CD4-positive, alpha-beta T cell (primary cell): ENCODE data around the gene PLXNB1. TPM values are rescaled to one million over a fixed set of nuclear protein-coding genes. Genes with fewer than 3 reads are reported as not detected.

Experiments used
- ATAC-seq: fragments of 200-7000 bp; cut with Tn5 transposase; one replicate; pipeline ENCODE4 v1.10.0; 2022; ENCODE audit warnings: mild to moderate bottlenecking; ENCODE audit not compliant: poor library complexity
- CTCF ChIA-PET: fragments of 350-600 bp; sonication (Branson Sonifier 250); formaldehyde crosslinking; loops from one replicate; lab custom pipeline; 2021; ENCODE audit warnings: antibody characterized with exemption, inconsistent platforms; lab: Charles Lee
- POLR2A ChIA-PET: fragments of 350-600 bp; sonication (Branson Sonifier 250); formaldehyde crosslinking; loops from one replicate; lab custom pipeline; 2021; ENCODE audit warnings: antibody characterized with exemption, inconsistent platforms; lab: Charles Lee
- DNase-seq, 14 experiments: peaks; one replicate each; pipeline ENCODE4 v3.0.0-alpha.2; 2013 to 2020; ENCODE audit warnings: mixed read lengths in 2 of 14
- H3K27ac ChIP-seq, 2 donors: one replicate each; pipeline versions ENCODE4 v1.5.1 to v1.7.0; 2013; ENCODE audit warnings: low read length in 2 of 2, low read depth in 1 of 2, mild to moderate bottlenecking in 1 of 2
- H3K27me3 ChIP-seq, 2 experiments: 1 replicate in 1 of 2; 2 replicates in 1 of 2; pipeline versions ENCODE4 v1.6.1 to v1.7.0; 2013; ENCODE audit warnings: low read length in 2 of 2, control low read depth in 1 of 2, mild to moderate bottlenecking in 1 of 2, moderate library complexity in 1 of 2; ENCODE audit not compliant: insufficient read depth in 2 of 2, control insufficient read depth in 1 of 2
- H3K36me3 ChIP-seq: one replicate; pipeline ENCODE4 v1.6.1; 2013; ENCODE audit warnings: low read length, control low read depth; ENCODE audit not compliant: insufficient read depth
- H3K4me1 ChIP-seq: one replicate; pipeline ENCODE4 v1.6.1; 2013; ENCODE audit warnings: low read length, control low read depth; ENCODE audit not compliant: insufficient read depth
- H3K4me3 ChIP-seq: one replicate; pipeline ENCODE4 v1.5.1; 2013; ENCODE audit warnings: mild to moderate bottlenecking, low read length, moderate library complexity
- H3K9me3 ChIP-seq, 2 experiments: 1 replicate in 1 of 2; 2 replicates in 1 of 2; pipeline versions ENCODE4 v1.6.1 to v1.7.0; 2013; ENCODE audit warnings: low read length in 2 of 2, mild to moderate bottlenecking in 2 of 2, control low read depth in 1 of 2, moderate library complexity in 1 of 2; ENCODE audit not compliant: control insufficient read depth in 1 of 2, insufficient read depth in 1 of 2
- H3K27ac Mint-ChIP-seq: one replicate; pipeline ENCODE4 v1.8.0; 2020; ENCODE audit warnings: mixed read lengths
- H3K27me3 Mint-ChIP-seq: one replicate; pipeline ENCODE4 v1.8.0; 2021; ENCODE audit warnings: mixed read lengths
- H3K36me3 Mint-ChIP-seq: one replicate; pipeline ENCODE4 v1.8.0; 2021; ENCODE audit warnings: low read depth, mixed read lengths
- H3K4me1 Mint-ChIP-seq: one replicate; pipeline ENCODE4 v1.8.0; 2021; ENCODE audit warnings: low read depth, mixed read lengths
- H3K4me3 Mint-ChIP-seq: one replicate; pipeline ENCODE4 v1.8.0; 2020; ENCODE audit warnings: mild to moderate bottlenecking, mixed read lengths
- H3K9me3 Mint-ChIP-seq: one replicate; pipeline ENCODE4 v1.8.0; 2020; ENCODE audit warnings: mixed read lengths
- CTCF ChIP-seq: fragments of 200-600 bp; IDR thresholded peaks from one replicate; pipeline ENCODE4 v1.8.0; 2022; ENCODE audit warnings: antibody characterized with exemption, mild to moderate bottlenecking
- intact Hi-C, 2 experiments: fragments of 100-400 bp; cut with DNase I in 1 of 2; cut with micrococcal nuclease in 1 of 2; formaldehyde crosslinking; loops; one replicate each; pipeline versions ENCODE4 v1.15.1 to v1.9.0; 2023 to 2025; cut with DNase I, micrococcal nuclease
- total RNA-seq, 174 experiments: library from RNA in 2 of 174; stranded (reverse) in 2 of 174; gene quantifications; one replicate each; pipeline ENCODE4 v1.2.3 and lab custom pipeline; 2021 to 2026

The PLXNB1 gene
- total RNA-seq, 2 experiments from 2014 or later: 1.1 to 2.0 TPM

- no peak for DNase-seq
- CTCF ChIA-PET: interaction anchor here (0.9 to 2.5 kb wide), 4 partner anchors 26 to 91 kb away, joined by 3 to 13 read pairs (median 3); no protein-coding TSS in a partner anchor
- Histone ChIP-seq H3K27me3 (no peaks in the 10 kb centered on the region), H3K27ac (peak overlapping the region; percentile 94), H3K36me3 (peaks cover 41% of the 10 kb centered on the region), H3K9me3 (no peaks in the 10 kb centered on the region), H3K4me3 (peak overlapping the region; percentile 72), H3K4me1 (peaks cover 73% of the 10 kb centered on the region)
- Mint-ChIP-seq H3K9me3 (no peaks in the 10 kb centered on the region), H3K27ac (peak overlapping the region; percentile 94), H3K4me3 (peak overlapping the region; percentile 87), H3K36me3 (peaks cover 44% of the 10 kb centered on the region), H3K4me1 (peaks cover 50% of the 10 kb centered on the region), H3K27me3 (no peaks in the 10 kb centered on the region)
- TF ChIP-seq CTCF: no peak
- POLR2A ChIA-PET: interaction anchor here (1.0 to 3.6 kb wide), 14 partner anchors 12 to 168 kb away, joined by 3 to 26 read pairs (median 6); partner anchors contain the start of genes ATRIP, CCDC51, PFKFB4 and SHISA5
- ATAC-seq: no peak
- intact Hi-C loops: loop anchor here in 1 of 2 experiments (2.0 to 10.0 kb wide), 3 partner anchors 40 to 188 kb away; no protein-coding TSS in a partner anchor
Observed at GRCh38 chr3:48467110-48467454, 37.2 kb upstream of the PLXNB1 start.

- no peaks in the 10 kb centered on the region for H3K27me3 ChIP-seq
- peak; percentile 54 for ATAC-seq
- no peaks in the 10 kb centered on the region for H3K9me3 ChIP-seq
- ChIA-PET CTCF (interaction anchor here (0.9 to 2.5 kb wide), 5 partner anchors 26 to 91 kb away, joined by 3 to 13 read pairs (median 3); no protein-coding TSS in a partner anchor), POLR2A (interaction anchor here (0.6 to 3.6 kb wide), 16 partner anchors 12 to 1770 kb away, joined by 3 to 26 read pairs (median 4); partner anchors contain the start of genes ATRIP, CCDC51, PFKFB4 and SHISA5)
- Mint-ChIP-seq H3K27me3 (no peaks in the 10 kb centered on the region), H3K36me3 (peaks cover 44% of the 10 kb centered on the region), H3K4me1 (peaks cover 50% of the 10 kb centered on the region), H3K4me3 (peak overlapping the region; percentile 87), H3K9me3 (no peaks in the 10 kb centered on the region), H3K27ac (peak overlapping the region; percentile 94)
- peaks cover 68% of the 10 kb centered on the region for H3K4me1 ChIP-seq
- TF ChIP-seq CTCF: no peak
- intact Hi-C loops: loop anchor here (1.0 to 10.0 kb wide), 4 partner anchors 40 to 188 kb away; no protein-coding TSS in a partner anchor
- peak overlapping the region; percentile 94 for H3K27ac ChIP-seq
- peak in 7 of 14 experiments; percentile 22 to 58 (median 39) for DNase-seq
- H3K36me3 ChIP-seq: peaks cover 41% of the 10 kb centered on the region
- peak overlapping the region; percentile 72 for H3K4me3 ChIP-seq
Observed at GRCh38 chr3:48466386-48467109, 36.7 kb upstream of the PLXNB1 start.

- ChIA-PET CTCF (interaction anchor here (1.0 to 2.5 kb wide), 3 partner anchors 30 to 65 kb away, joined by 3 to 13 read pairs (median 5); no protein-coding TSS in a partner anchor), POLR2A (interaction anchor here (0.7 to 3.6 kb wide), 14 partner anchors 8 to 91 kb away, joined by 3 to 26 read pairs (median 6); partner anchors contain the start of genes ATRIP, CCDC51, PFKFB4 and SHISA5)
- DNase-seq: peak; percentile 62 to 89 (median 76)
- Mint-ChIP-seq H3K4me1 (peaks cover 53% of the 10 kb centered on the region), H3K36me3 (peaks cover 51% of the 10 kb centered on the region), H3K27me3 (no peaks in the 10 kb centered on the region), H3K27ac (peak overlapping the region; percentile 94), H3K4me3 (peak overlapping the region; percentile 87), H3K9me3 (no peaks in the 10 kb centered on the region)
- H3K36me3 ChIP-seq: peaks cover 47% of the 10 kb centered on the region
- peak; percentile 96 for ATAC-seq
- H3K27ac ChIP-seq: peak overlapping the region; percentile 94
- peaks cover 66% of the 10 kb centered on the region for H3K4me1 ChIP-seq
- peak overlapping the region; percentile 72 for H3K4me3 ChIP-seq
- no peak for TF ChIP-seq CTCF
- no peaks in the 10 kb centered on the region for H3K27me3 ChIP-seq
- no peaks in the 10 kb centered on the region for H3K9me3 ChIP-seq
- intact Hi-C loops: loop anchor here (1.0 to 10.0 kb wide), 5 partner anchors 19 to 189 kb away; partner anchors contain the start of gene ATRIP (in 1 of the 2)
Observed at GRCh38 chr3:48465531-48466378, 35.9 kb upstream of the PLXNB1 start.
